Measurements from ENCODE around the gene DCAF5. TPM values are rescaled to one million over a fixed set of nuclear protein-coding genes. Genes with fewer than 3 reads are reported as not detected.

DCAF5 gene
- total RNA-seq, 1 donor from 2014 or later: 54.9 TPM

- Mint-ChIP-seq H3K36me3 (no peaks in the 10 kb centered on the region), H3K4me3 (no peak overlapping the region), H3K4me1 (ENCODE audit: unreplicated experiment) (peaks cover 54% of the 10 kb centered on the region), H3K9me3 (no peaks in the 10 kb centered on the region), H3K27me3 (no peaks in the 10 kb centered on the region), H3K27ac (no peak overlapping the region)
- no peak for TF ChIP-seq CTCF (conservative IDR thresholded peaks at IDR 0.05)
- DNase-seq (ENCODE audit: extremely low spot score, unreplicated experiment): no peak
Observed at GRCh38 chr14:69044296-69044695, 108.6 kb downstream of the DCAF5 start.

GRCh38 chr14:69043596-69044260, 109.2 kb downstream of the DCAF5 start:
- Mint-ChIP-seq H3K27me3 (peaks cover 2% of the 10 kb centered on the region), H3K4me3 (no peak overlapping the region), H3K36me3 (no peaks in the 10 kb centered on the region), H3K9me3 (no peaks in the 10 kb centered on the region), H3K4me1 (ENCODE audit: unreplicated experiment) (peaks cover 59% of the 10 kb centered on the region), H3K27ac (no peak overlapping the region)
- TF ChIP-seq CTCF (conservative IDR thresholded peaks at IDR 0.05): no peak
- DNase-seq (ENCODE audit: extremely low spot score, unreplicated experiment): no peak

GRCh38 chr14:69042787-69043444, 110.0 kb downstream of the DCAF5 start:
- no peak overlapping the region for H3K27ac Mint-ChIP-seq
- H3K36me3 Mint-ChIP-seq: no peaks in the 10 kb centered on the region
- H3K9me3 Mint-ChIP-seq: no peaks in the 10 kb centered on the region
- peaks cover 60% of the 10 kb centered on the region for H3K4me1 Mint-ChIP-seq (ENCODE audit: unreplicated experiment)
- H3K4me3 Mint-ChIP-seq: no peak overlapping the region
- DNase-seq (ENCODE audit: extremely low spot score, unreplicated experiment): no peak
- H3K27me3 Mint-ChIP-seq: peaks cover 3% of the 10 kb centered on the region
- no peak for TF ChIP-seq CTCF (conservative IDR thresholded peaks at IDR 0.05)

- Mint-ChIP-seq H3K4me3 (no peak overlapping the region), H3K4me1 (ENCODE audit: unreplicated experiment) (peaks cover 65% of the 10 kb centered on the region), H3K36me3 (no peaks in the 10 kb centered on the region), H3K27me3 (peaks cover 3% of the 10 kb centered on the region), H3K27ac (no peak overlapping the region), H3K9me3 (no peaks in the 10 kb centered on the region)
- no peak for TF ChIP-seq CTCF (conservative IDR thresholded peaks at IDR 0.05)
- no peak for DNase-seq (ENCODE audit: extremely low spot score, unreplicated experiment)
Observed at GRCh38 chr14:69042299-69042698, 110.6 kb downstream of the DCAF5 start.

- H3K27ac Mint-ChIP-seq: no peak overlapping the region
- no peak for TF ChIP-seq CTCF (conservative IDR thresholded peaks at IDR 0.05)
- peaks cover 68% of the 10 kb centered on the region for H3K4me1 Mint-ChIP-seq (ENCODE audit: unreplicated experiment)
- H3K4me3 Mint-ChIP-seq: no peak overlapping the region
- peaks cover 5% of the 10 kb centered on the region for H3K27me3 Mint-ChIP-seq
- H3K9me3 Mint-ChIP-seq: no peaks in the 10 kb centered on the region
- DNase-seq (ENCODE audit: extremely low spot score, unreplicated experiment): no peak
- H3K36me3 Mint-ChIP-seq: no peaks in the 10 kb centered on the region
Observed at GRCh38 chr14:69041783-69042182, 111.1 kb downstream of the DCAF5 start.

Data from type B pancreatic cell (in vitro differentiated cells).